GM12878 (cell line): ENCODE data around the gene CTRB2. TPM values are rescaled to one million over a fixed set of nuclear protein-coding genes. Genes with fewer than 3 reads are reported as not detected.

Source experiments
- ATAC-seq: fragments of 200-7000 bp; cut with Tn5 transposase; 3 replicates; pipeline ENCODE4 v1.9.1; 2020; ENCODE audit warnings: mild to moderate bottlenecking, moderate library complexity
- BruUV-seq: library from RNA; stranded (reverse); fragments of 400-500 nt; replicated peaks from 2 replicates; lab custom pipeline; 2021; lab: Mats Ljungman, UMichigan
- CTCF ChIA-PET: fragments of 300-600 bp; sonication (Branson Sonifier 250); formaldehyde crosslinking; extraction: SDS; loops from one replicate; lab custom pipeline; 2021; ENCODE audit warnings: inconsistent platforms; lab: Yijun Ruan, JAX
- POLR2A ChIA-PET: fragments of 350-600 bp; formaldehyde crosslinking; extraction: SDS; loops from one replicate; lab custom pipeline; 2021; ENCODE audit warnings: inconsistent platforms; lab: Charles Lee
- RAD21 ChIA-PET: fragments of 300-600 bp; sonication (Branson Sonifier 250); formaldehyde crosslinking; loops from one replicate; lab custom pipeline; 2023; ENCODE audit warnings: antibody characterized with exemption; ENCODE audit not compliant: unreplicated experiment; lab: Charles Lee
- SMC1A ChIA-PET: fragments of 300-600 bp; sonication (Branson Sonifier 250); formaldehyde crosslinking; loops from one replicate; lab custom pipeline; 2023; ENCODE audit not compliant: unreplicated experiment, uncharacterized antibody; lab: Charles Lee
- DNase-seq: peaks from one replicate; pipeline ENCODE4 v3.0.0-alpha.2; 2011; ENCODE audit warnings: low read depth, low spot score
- FAIRE-seq: peaks from 3 replicates; lab custom pipeline; 2011; peaks lifted over from hg19 to GRCh38; lab: Jason Lieb, UNC
- H2AFZ ChIP-seq: 2 replicates; pipeline ENCODE4 v1.6.0; 2011; ENCODE audit warnings: low read depth, low read length, control low read depth; ENCODE audit not compliant: control insufficient read depth
- H3K27ac ChIP-seq: 2 replicates; pipeline ENCODE4 v1.5.1; 2011; ENCODE audit warnings: control low read depth; ENCODE audit not compliant: control insufficient read depth, insufficient read depth
- H3K27me3 ChIP-seq, 2 experiments: replicated peaks in 1 of 2; 2 replicates each; pipeline versions ENCODE4 v1.6.0 to v1.6.1; 2011; ENCODE audit warnings: low read length in 1 of 2; ENCODE audit not compliant: control insufficient read depth in 2 of 2, insufficient read depth in 2 of 2
- H3K36me3 ChIP-seq, 2 experiments: 2 replicates each; pipeline ENCODE4 v1.5.1; 2011; ENCODE audit warnings: low read length in 1 of 2; ENCODE audit not compliant: control insufficient read depth in 2 of 2, insufficient read depth in 2 of 2
- H3K4me1 ChIP-seq: 2 replicates; pipeline ENCODE4 v1.6.1; 2011; ENCODE audit warnings: mild to moderate bottlenecking, low read length, moderate library complexity, mixed read lengths; ENCODE audit not compliant: control insufficient read depth, insufficient read depth
- H3K4me2 ChIP-seq: 2 replicates; pipeline ENCODE4 v1.6.0; 2011; ENCODE audit warnings: control low read depth; ENCODE audit not compliant: control insufficient read depth, insufficient read depth
- H3K4me3 ChIP-seq: fragments of 200-600 bp; sonication (generic); 2 replicates; pipeline ENCODE4 v1.5.1; 2016
- H3K79me2 ChIP-seq: 2 replicates; pipeline ENCODE4 v1.6.0; 2011; ENCODE audit warnings: low read length; ENCODE audit not compliant: control insufficient read depth, insufficient read depth
- H3K9ac ChIP-seq: 2 replicates; pipeline ENCODE4 v1.8.0; 2011; ENCODE audit warnings: low read length, control low read depth, mixed read lengths; ENCODE audit not compliant: control insufficient read depth, insufficient read depth
- H3K9me3 ChIP-seq: replicated peaks from 3 replicates; pipeline ENCODE4 v1.5.1; 2011; ENCODE audit warnings: mild to moderate bottlenecking, low read length; ENCODE audit not compliant: control insufficient read depth, insufficient read depth
- H4K20me1 ChIP-seq: 2 replicates; pipeline ENCODE4 v1.6.0; 2011; ENCODE audit not compliant: control insufficient read depth, insufficient read depth
- BCL11A ChIP-seq: IDR thresholded peaks from 2 replicates; pipeline ENCODE4 v1.6.1; 2011; ENCODE audit warnings: low read depth, low read length
- CBFB ChIP-seq: IDR thresholded peaks from 2 replicates; pipeline ENCODE4 v1.6.1; 2016; ENCODE audit warnings: antibody characterized with exemption, low read depth
- CUX1 ChIP-seq: IDR thresholded peaks from 2 replicates; pipeline ENCODE4 v1.6.1; 2012; ENCODE audit warnings: improper control_type of control experiment, low read depth, low read length; ENCODE audit not compliant: insufficient replicate concordance
- HDGF ChIP-seq: fragments of 450-650 bp; IDR thresholded peaks from 2 replicates; pipeline ENCODE4 v1.6.1; 2016; ENCODE audit warnings: antibody characterized with exemption
- KDM1A ChIP-seq: fragments of 200-600 bp; sonication (generic); IDR thresholded peaks from 2 replicates; pipeline ENCODE4 v1.6.1; 2016; ENCODE audit warnings: borderline replicate concordance
- SREBF2 ChIP-seq: IDR thresholded peaks from 2 replicates; pipeline ENCODE4 v1.6.1; 2012; ENCODE audit warnings: mild to moderate bottlenecking, low read length
- STAT3 ChIP-seq: IDR thresholded peaks from 2 replicates; pipeline ENCODE4 v1.6.1; 2011; ENCODE audit warnings: low read depth, low read length, improper control_type of control experiment
- SUZ12 ChIP-seq: fragments of 200-600 bp; sonication (generic); IDR thresholded peaks from one replicate; pipeline ENCODE4 v1.6.1; 2018; ENCODE audit warnings: antibody characterized with exemption, mild to moderate bottlenecking; ENCODE audit not compliant: unreplicated experiment
- YBX1 ChIP-seq: fragments of 450-650 bp; IDR thresholded peaks from 2 replicates; pipeline ENCODE4 v1.6.1; 2016; ENCODE audit warnings: antibody characterized with exemption
- ZNF274 ChIP-seq: IDR thresholded peaks from one replicate; pipeline ENCODE4 v1.8.0; 2011; ENCODE audit not compliant: insufficient read length, insufficient read depth
- WGBS: methylation state at CpG from one replicate; pipeline ENCODE4 v1.1.6; 2016; ENCODE audit warnings: low lambda C conversion rate; ENCODE audit not compliant: insufficient replicate concordance, insufficient coverage; ENCODE audit errors: missing lambda C conversion rate; 5-methylcytosine and 5-hydroxymethylcytosine counted together
- in situ Hi-C: fragments of 300-500 bp; cut with MboI; formaldehyde crosslinking; loops from 9 replicates; pipeline ENCODE4 v1.14.3; 2018; ENCODE audit warnings: mixed read lengths
- intact Hi-C: fragments of 100-400 bp; cut with micrococcal nuclease; formaldehyde crosslinking; loops from one replicate; pipeline ENCODE4 v1.14.2; 2022; ENCODE audit not compliant: unreplicated experiment
- polyA plus RNA-seq, 11 experiments: library from polyadenylated mRNA; depleted of rRNA in 4 of 11; unstranded in 6 of 11; stranded (reverse) in 5 of 11; fragments of >200 nt; fragmentation: Nextera tagmentation in 4 of 11; fragmentation: Illumina TruSeq in 1 of 11; extraction: Ambion mirVana in 4 of 11; extraction: Trizol in 1 of 11; gene quantifications; 1 replicate in 1 of 11; 2 replicates in 10 of 11; pipeline versions ENCODE4 v1.2.1 to v1.2.3, GENCODE V29; 2011 to 2016; ENCODE audit warnings: inconsistent platforms in 2 of 11, missing spikeins in 2 of 11, low read depth in 1 of 11
- total RNA-seq, 4 experiments: library from RNA; depleted of rRNA in 3 of 4; stranded (reverse); fragments of >200 nt in 3 of 4; fragmentation: Illumina TruSeq in 1 of 4; extraction: Trizol in 1 of 4; gene quantifications; 2 replicates each; pipeline versions ENCODE4 v1.2.1 to v1.2.3, GENCODE V29; 2013 to 2021

Gene CTRB2
- total and polyA plus RNA-seq, 10 of the 15 experiments (the other 5 are each of a cell fraction or from before 2014, with no cell fraction given) = 9.4 TPM; not detected in 9

DNA sequence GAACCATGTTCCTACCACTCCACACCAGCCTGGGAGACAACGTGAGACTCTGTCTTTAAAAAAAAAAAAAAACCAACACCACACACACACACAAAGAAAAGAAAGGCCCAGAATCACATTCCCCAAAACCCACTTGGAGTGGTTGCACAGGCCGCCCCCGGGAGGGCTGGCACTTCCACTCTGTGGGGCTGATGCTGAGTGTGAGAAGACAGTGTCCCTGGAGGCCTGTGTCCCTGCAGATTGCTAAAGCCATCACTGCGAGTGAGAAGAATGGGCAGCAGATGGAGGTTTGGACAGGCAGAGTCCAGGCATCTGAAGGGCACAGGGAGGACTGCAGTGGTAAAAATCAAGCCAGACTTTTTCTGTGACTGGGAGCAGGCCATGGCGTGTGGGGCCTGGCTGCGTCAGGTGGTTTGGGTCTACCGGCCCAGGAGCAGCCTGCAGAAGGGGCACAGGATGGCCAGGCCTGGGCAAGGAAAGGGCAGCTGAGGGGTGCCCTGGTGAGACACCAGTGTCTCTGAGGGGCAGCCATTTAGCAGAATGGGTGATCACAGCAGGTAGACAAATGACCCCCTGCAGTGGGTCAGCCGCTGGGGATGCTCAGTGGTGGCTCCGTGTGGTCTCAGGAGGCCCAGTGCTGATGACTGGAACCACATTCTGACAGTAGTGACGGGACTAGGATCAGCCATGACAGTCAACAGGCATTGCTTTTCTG is 13.1 kb downstream of the CTRB2 start (continued):
- TF ChIP-seq CBFB (no peak), SREBF2 (no peak), SUZ12 (no peak)
- TF ChIP-seq, all 136 proteins: peak for 0

DNA sequence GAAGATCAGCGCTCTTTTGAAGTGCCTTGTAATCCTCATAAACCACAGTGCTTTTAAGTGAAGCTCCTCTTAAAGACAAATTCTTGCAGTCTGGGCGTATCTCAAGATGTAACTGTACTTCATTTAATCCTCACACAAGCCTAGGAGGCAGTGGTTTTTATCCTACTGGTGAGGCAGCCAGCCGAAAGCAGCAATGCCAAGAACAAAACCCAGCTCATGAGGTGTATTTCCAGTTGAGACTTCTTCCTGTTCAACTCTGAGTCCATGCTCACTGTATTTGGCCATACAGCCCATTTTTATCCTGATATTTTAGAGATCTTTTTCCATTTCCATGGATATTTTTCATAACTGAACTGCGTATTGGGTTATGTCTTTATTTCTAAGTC is 13.7 kb downstream of the CTRB2 start:
- FAIRE-seq = no peak
- BruUV-seq = no TSS peak
- peaks cover 1 to 2% of the 10 kb centered on the region in 2 experiments for H3K27me3 ChIP-seq
- ChIA-PET RAD21 (no interaction called here), POLR2A (no interaction called here), CTCF (no interaction called here), SMC1A (no interaction called here)
- no peaks in the 10 kb centered on the region for H4K20me1 ChIP-seq
- H3K36me3 ChIP-seq = no peaks in the 10 kb centered on the region
- intact Hi-C loops (no loop called here), in situ Hi-C loops (no loop called here)
- H3K4me2 ChIP-seq = no peak overlapping the region
- no peak overlapping the region for H3K4me3 ChIP-seq
- DNase-seq = no peak
- H3K4me1 ChIP-seq = no peaks in the 10 kb centered on the region
- H3K9me3 ChIP-seq = no peaks in the 10 kb centered on the region
- no peak for ATAC-seq
- WGBS = 45% methylated on average over 4 of the region's 4 CpGs
- no peak overlapping the region for H2AFZ ChIP-seq
- TF ChIP-seq BCL11A = no peak
- no peak overlapping the region for H3K9ac ChIP-seq
- H3K79me2 ChIP-seq = no peaks in the 10 kb centered on the region
- no peak overlapping the region for H3K27ac ChIP-seq

GRCh38 chr16:75192606-75193264 is 14.2 kb downstream of the CTRB2 start:
- DNase-seq (no peak), ATAC-seq (no peak), FAIRE-seq (no peak)
- Histone ChIP-seq H4K20me1 (no peaks in the 10 kb centered on the region), H3K9me3 (no peaks in the 10 kb centered on the region), H3K36me3 (no peaks in the 10 kb centered on the region), H3K4me1 (no peaks in the 10 kb centered on the region), H3K27ac (no peak overlapping the region), H2AFZ (no peak overlapping the region), H3K79me2 (no peaks in the 10 kb centered on the region), H3K4me3 (no peak overlapping the region), H3K4me2 (no peak overlapping the region), H3K9ac (no peak overlapping the region), H3K27me3 (no peaks in the 10 kb centered on the region; a peak in 2 of 4 replicates)
- in situ Hi-C loops (no loop called here), intact Hi-C loops (no loop called here)
- ChIA-PET CTCF (no interaction called here), POLR2A (no interaction called here), SMC1A (no interaction called here), RAD21 (no interaction called here)
- WGBS = 69% methylated on average over 21 of the region's 21 CpGs
- no TSS peak for BruUV-seq
- TF ChIP-seq YBX1 = no peak
- TF ChIP-seq KDM1A = no peak
- no peak for TF ChIP-seq HDGF
- no peak for TF ChIP-seq ZNF274
- TF ChIP-seq STAT3 = no peak
- no peak for TF ChIP-seq CUX1
